ENCODE data around the gene PDXDC1. TPM values are rescaled to one million over a fixed set of nuclear protein-coding genes. Genes with fewer than 3 reads are reported as not detected.
"Not testable (repeated sequence)": the region's sequence is repeated elsewhere in the genome, so short reads cannot be mapped to it uniquely, and the experiment has no call there.

The PDXDC1 gene
- total RNA-seq, 1 donor, result 61.0 TPM

DNA sequence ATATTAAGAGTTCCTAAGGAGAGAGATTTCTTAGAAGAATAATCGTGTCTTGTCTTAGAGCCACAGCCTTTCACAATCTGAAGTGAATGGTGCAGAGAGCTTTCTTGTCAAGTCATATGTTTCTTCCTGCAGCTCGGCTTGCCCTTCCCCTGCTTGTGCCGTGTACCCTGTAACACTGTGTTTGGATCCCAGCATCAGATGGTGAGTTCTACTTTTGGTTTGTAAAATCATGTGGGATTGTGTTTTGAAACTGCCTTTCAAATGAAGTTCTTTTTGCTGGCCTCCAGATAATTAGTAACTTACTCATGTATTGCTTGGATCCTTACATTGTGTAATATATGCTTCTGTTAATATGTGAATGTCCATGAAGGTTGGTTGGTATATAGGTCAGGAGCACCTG, 33.8 kb downstream of the PDXDC1 start:
- not testable (repeated sequence) for DNase-seq (ENCODE audit: low read depth); H3K4me3 ChIP-seq (ENCODE audit: low read depth, low read length)

DNA sequence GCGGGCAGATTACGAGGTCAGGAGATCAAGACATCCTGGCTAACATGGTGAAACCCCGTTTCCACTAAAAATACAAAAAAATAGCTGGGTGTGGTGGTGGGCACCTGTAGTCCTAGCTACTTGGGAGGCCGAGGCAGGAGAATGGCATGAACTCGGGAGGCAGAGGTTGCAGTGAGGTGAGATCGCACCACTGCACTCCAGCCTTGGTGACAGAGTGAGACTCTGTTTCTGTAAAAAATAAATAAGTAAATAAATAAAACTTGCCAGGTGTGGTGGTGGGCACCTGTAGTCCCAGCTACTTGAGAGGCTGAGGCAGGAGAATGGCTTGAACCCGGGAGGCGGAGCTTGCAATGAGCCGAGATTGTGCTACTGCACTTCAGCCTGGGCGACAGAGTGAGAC, 38.1 kb downstream of the PDXDC1 start:
- not testable (repeated sequence) for DNase-seq (ENCODE audit: low read depth)

DNA sequence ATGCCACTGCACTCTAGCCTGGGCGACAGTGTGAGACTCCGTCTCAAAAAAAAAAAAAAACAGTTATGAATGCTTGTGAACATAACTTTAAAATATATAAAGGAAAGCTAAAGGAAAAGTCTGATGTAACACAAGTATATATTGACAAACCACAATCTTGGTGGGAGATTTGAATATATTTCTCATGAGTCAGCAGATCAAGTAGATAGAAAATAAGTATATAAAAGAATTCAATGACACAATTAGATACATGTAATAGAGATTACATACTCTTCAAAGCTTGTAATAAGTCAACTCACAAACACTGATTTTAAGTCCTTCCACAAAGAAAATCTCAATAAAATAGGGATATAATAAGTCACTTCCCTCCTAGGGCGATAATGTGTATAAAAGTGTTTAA, 40.8 kb downstream of the PDXDC1 start:
- not testable (repeated sequence) for DNase-seq (ENCODE audit: low read depth); H3K4me3 ChIP-seq (ENCODE audit: low read depth, low read length)

More for the DNA sequence above, 38.1 kb downstream of the PDXDC1 start:
- H3K4me3 ChIP-seq (ENCODE audit: low read depth, low read length), result not testable (repeated sequence)

DNA sequence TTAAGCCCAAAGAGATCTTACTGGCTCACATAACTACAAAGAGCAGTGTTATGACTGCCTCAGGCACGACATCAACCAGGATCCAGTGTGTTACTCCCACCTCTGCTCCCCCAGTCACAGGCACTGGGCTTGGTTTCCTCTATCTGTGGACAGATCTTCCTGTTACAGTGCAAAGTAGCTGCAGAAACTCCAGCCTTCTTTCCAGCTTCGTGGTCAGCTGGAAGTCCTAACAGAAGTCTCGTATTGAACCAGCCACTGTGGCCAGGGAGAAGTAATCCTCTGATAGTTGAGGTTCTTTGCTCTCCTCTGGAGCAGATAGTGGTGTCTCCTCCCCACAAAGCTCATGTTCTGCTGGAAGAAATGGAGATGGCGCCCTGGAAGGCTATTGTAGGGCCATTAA, 41.5 kb downstream of the PDXDC1 start:
- not testable (repeated sequence) for H3K4me3 ChIP-seq (ENCODE audit: low read depth, low read length); DNase-seq (ENCODE audit: low read depth)

DNA sequence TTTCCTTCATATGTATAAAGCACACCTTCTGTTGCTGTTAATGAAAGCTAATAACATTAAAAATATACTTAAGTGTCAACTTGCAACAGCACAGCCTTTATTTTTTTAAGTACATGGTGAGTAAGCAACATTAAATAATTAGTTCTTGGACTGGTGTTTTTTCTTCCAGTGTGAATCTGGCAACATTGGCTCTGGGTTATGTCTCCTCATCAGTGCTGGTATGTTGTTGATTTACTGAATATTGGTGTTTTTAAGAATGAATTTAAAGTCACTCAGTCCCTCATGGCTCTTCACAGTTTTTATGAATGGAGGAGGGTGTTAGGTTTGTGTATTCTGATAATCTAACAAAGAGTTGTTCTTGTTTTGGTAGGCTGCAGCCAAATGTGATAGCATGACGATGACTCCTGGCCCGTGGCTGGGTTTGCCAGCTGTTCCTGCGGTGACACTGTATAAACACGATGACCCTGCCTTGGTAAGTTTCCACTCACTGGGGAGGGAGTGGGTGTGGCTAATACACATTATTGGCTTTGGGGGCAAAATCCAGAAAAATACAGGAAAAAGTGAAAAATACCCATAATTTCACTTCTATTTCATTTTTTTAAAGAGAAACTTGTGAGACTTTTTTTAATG, 42.2 kb downstream of the PDXDC1 start:
- DNase-seq (ENCODE audit: low read depth), result peak; percentile 78
- H3K4me3 ChIP-seq (ENCODE audit: low read depth, low read length), result not testable (repeated sequence)

DNA sequence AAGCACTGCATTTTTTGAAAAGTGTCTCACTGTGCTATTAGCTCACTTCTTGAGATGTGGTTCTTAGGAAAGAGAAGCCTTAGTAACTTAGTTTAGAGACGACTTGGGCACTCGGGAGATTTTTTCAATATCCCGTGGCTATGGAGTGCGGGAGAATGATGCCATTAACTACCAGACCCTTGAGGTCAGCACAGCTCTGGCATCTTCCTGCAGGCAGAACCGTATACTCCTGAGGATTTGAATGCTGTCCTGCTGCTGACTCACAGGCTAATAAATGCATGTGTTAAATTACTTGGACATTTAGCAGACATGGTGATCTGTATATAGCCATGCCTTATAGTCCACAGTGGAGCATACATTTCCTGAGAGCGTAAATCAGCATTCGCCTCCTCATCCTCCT, 46.6 kb downstream of the PDXDC1 start:
- not testable (repeated sequence) for H3K4me3 ChIP-seq (ENCODE audit: low read depth, low read length)
- DNase-seq (ENCODE audit: low read depth), result peak; percentile 50

DNA sequence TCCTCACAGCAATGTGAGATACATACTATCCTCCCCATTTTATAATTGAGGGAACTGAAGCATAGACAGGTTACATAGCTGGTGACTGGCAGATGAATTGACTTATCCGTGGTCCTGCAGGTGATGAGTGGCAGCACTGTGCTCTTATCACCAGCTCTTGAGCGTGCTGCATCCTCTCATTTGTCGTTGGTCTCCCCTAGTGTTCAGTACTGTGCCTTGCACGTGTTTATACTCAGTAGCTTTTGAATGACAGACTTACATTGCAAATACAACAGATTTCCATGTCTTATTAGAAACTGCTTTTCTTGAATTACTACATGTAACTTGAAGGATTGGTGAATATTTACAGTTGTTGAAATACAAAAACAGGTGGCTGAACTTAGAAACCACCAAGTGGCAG, 47.4 kb downstream of the PDXDC1 start:
- TF ChIP-seq, protein P1, sequence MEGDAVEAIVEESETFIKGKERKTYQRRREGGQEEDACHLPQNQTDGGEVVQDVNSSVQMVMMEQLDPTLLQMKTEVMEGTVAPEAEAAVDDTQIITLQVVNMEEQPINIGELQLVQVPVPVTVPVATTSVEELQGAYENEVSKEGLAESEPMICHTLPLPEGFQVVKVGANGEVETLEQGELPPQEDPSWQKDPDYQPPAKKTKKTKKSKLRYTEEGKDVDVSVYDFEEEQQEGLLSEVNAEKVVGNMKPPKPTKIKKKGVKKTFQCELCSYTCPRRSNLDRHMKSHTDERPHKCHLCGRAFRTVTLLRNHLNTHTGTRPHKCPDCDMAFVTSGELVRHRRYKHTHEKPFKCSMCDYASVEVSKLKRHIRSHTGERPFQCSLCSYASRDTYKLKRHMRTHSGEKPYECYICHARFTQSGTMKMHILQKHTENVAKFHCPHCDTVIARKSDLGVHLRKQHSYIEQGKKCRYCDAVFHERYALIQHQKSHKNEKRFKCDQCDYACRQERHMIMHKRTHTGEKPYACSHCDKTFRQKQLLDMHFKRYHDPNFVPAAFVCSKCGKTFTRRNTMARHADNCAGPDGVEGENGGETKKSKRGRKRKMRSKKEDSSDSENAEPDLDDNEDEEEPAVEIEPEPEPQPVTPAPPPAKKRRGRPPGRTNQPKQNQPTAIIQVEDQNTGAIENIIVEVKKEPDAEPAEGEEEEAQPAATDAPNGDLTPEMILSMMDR (IDR thresholded peaks at IDR 0.05; ENCODE audit: insufficient read depth, low read length), result peak; percentile 41
- DNase-seq (ENCODE audit: low read depth), result peak; percentile 46
- H3K4me3 ChIP-seq (ENCODE audit: low read depth, low read length), result not testable (repeated sequence)

DNA sequence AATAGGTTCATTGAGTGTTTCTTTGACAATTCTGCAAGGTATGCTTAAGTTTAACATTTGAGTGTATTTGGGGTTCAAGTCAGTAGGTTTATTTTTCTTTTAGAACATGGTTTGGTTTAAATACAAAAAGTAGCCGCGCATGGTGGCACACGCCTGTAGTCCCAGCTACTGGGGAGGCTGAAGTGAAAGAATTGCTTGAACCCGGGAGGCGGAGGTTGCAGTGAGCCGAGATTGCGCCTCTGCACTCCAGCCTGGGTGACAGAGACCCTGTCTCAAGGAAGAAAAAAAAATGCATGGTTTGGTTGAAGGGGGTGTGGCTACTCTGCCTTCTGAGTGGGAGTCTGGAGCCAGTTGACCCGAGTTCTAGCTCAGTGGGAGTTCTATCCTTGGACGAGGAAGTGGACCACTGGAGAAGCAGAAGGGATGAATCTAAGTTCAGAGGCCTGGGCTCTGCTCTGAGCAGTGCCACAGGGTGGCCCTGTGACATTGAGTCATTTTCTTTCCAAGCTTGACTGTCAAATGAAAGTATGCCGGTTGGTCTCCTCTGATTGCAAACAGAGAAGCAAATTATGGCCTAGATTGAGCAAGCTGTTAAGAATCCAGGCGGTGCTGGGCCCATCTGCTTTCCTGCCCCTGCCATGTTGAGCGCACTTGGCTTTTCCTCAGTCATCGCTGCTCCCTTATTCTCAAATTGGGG, 48.7 kb downstream of the PDXDC1 start:
- not testable (repeated sequence) for DNase-seq (ENCODE audit: low read depth); H3K4me3 ChIP-seq (ENCODE audit: low read depth, low read length)

DNA sequence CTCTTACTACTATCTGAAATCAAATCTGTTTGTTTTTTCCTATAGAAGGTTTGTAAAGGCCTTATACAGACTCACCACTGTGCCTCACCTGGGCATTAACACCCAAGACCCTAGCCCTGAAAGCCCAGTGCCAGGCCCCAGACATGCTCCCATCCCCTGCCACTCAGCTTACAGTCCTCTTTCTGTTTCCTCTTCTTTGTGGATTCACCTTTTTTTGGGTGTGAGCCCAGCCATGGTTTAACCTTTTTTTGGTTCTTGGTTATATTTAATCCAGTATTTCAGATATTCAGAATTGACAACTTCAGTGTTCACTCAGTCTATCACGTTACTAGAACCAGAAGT, 50.0 kb downstream of the PDXDC1 start:
- not testable (repeated sequence) for DNase-seq (ENCODE audit: low read depth); H3K4me3 ChIP-seq (ENCODE audit: low read depth, low read length)

DNA sequence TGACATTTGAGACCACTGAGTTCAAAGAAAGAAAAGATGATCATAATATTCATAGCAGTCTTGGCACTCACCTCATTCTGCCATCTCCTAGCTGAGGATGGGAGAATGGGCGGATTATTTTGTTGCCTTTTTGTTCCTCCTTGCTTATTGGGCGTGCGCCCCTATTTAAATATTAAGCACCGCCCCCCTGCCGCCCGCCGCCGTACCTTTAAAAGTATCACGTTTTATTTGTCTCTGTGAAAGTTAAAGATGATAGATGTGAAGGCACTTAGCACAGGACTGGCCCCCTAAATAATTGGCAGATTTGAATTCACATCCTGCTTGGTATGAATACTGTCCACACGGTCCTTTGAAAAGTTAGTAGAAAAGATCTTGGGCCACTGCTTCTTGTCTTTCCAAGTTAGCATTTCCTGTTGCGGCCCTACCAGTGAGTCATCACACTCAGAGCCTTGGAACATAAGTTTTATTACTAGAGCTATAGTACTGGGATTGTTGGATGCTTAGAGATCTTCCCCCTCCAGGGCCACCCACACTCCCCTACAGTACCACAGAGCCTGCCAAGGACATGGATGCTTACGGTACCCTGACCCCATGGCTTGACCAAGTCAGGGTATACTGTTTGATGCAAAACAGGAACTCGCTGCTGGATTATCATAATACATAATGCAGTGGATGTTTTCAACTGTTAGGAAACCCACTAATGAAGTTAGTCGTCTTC, 50.6 kb downstream of the PDXDC1 start:
- not testable (repeated sequence) for H3K4me3 ChIP-seq (ENCODE audit: low read depth, low read length)
- peak; percentile 62 for DNase-seq (ENCODE audit: low read depth)

DNA sequence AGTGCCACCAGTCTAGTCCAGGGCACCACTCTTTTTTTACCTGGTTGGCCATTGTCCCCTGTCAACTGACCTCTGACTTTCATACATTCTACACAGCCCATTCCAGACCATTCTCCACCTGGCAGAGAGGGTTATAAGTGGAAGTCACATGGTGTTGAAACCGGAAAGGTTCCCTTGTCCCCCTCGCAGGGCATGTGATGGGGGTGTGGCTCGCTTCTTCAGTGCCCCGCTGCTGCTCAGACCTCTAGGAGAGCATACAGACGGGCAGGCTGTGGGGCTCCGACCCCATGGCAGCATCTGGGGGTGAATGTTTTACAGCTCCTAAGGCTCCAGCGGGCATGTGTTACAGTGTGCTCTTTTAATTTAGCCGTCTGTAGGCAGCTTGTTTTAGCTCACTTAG, 52.2 kb downstream of the PDXDC1 start:
- not testable (repeated sequence) for DNase-seq (ENCODE audit: low read depth); H3K4me3 ChIP-seq (ENCODE audit: low read depth, low read length)

DNA sequence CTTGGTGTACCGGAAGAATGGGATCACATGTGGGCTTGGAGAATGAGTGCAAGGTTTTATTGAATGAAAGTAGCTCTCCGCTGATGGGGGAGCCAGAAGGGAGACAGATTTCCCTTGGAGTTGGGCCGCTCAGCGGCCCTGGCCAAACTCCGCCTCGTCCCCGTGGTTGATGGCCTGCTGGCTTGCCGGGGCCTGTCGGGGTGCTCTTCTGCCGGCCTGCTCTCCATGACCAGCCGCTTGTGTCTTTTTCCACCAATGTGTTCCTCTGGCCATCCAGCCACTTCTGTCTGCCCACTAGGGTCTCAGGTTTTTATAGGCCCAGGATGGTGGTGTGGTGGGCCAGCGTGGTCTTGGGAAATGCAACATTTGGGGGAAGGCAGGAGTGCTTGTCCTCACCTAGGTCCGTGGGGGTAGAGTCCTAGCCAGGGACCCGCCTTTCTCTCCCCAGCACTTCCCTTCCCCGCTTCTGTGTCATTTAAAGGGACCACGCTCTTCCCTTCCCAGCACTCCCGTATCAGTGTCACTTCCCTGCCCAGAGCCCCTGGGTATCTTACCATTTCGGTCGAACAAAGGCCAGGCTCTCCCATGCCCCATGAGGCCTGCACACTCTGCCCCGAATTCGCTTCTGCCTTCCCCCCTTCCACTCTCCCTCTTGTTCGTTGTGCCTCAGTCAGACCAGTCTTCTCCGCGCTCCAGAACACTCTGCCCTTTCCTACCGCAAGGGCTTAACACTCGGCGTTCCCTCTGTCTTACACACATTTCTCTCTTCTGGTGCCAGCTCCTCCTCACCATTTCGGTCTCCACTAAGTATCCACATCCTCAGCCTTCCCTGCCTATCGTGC, 52.9 kb downstream of the PDXDC1 start:
- not testable (repeated sequence) for DNase-seq (ENCODE audit: low read depth); H3K4me3 ChIP-seq (ENCODE audit: low read depth, low read length)

DNA sequence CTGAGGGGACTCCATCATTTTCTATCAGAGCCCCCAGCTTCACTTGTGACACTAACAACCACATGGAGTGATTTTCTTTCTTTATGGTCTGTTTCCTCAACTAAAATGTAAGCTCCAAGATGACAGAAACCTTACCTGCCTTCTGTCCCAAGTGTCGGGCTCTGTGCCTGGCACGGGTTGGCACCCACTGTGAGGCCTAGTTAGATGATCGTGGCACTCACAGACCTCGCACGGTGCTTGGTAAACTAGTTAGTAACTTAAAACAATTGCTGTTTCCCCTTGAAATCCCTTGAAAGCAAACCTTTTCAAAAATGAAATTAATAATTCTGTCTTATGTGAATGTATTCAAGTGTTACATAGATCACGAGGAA, 53.5 kb downstream of the PDXDC1 start:
- H3K4me3 ChIP-seq (ENCODE audit: low read depth, low read length); DNase-seq (ENCODE audit: low read depth): not testable (repeated sequence)

DNA sequence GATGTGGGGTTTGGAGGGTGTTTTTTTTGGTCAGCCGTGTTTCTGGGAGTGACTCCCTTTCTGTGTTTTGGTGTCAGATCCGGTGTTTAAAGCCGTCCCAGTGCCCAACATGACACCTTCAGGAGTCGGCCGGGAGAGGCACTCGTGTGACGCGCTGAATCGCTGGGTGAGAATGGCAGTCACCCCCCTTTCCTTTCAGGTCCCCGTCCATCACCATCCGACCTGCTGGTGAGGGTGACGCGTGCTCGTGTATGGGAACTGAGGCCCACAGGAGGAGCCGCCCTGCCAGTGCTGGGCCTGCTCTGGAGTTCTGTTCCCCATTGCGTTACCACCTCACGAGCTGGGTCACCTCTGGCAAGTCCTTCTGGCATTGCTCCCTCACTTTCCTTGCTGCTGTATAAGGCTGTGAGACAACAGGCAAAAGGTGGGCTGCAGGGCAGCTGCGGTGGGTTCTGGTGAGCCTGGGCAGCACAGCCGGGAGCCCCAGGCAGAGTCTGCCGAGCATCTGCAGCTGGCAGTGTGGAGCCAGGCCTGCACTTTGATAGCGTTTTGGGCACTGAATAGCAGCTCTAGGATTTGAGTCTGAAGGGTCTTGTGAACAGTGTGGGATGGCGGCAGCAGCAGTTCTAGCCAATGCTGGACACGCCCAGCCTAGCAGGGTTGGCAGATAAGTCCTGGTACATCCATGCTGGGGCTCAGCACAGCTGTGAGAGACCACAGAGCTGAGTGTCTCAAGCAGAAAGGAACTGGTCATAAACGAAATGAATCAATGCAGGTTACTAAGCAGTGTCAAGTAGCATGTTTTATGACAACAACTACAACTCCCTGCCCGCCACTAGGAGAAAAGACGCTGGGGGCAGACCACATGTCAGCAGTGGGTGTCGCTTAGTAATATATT, 54.2 kb downstream of the PDXDC1 start:
- not testable (repeated sequence) for H3K4me3 ChIP-seq (ENCODE audit: low read depth, low read length)
- DNase-seq (ENCODE audit: low read depth), result peak; percentile 35

DNA sequence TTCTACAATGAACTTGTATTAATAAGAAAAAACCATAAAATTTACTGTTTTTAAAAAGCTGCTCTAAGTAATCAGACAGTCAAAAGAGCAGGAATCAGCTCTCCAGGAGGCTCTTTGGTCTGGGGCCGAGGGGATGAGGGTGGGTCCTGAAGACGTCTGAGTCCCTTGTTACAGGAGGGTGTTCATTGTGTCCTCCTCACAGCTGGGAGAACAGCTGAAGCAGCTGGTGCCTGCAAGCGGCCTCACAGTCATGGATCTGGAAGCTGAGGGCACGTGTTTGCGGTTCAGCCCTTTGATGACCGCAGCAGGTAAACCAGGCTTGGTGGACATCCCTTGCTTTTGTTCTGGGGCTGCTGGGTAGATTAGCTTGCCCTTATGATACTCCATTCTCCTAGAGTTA, 54.9 kb downstream of the PDXDC1 start:
- not testable (repeated sequence) for H3K4me3 ChIP-seq (ENCODE audit: low read depth, low read length); DNase-seq (ENCODE audit: low read depth)

Measured in fibroblast of the aortic adventitia (primary cell).